GM06990 (cell line): Measurements from ENCODE around the gene IRAK1.
A peak's percentile ranks its signal among the peaks of the same experiment; 100 is the strongest.

Experiments
- DNase-seq: peaks from one replicate; pipeline ENCODE4 v3.0.0-alpha.2; 2011; ENCODE audit not compliant: insufficient read length; ENCODE audit errors: extremely low read depth
- H3K27me3 ChIP-seq: replicated peaks from 2 replicates; pipeline ENCODE4 v1.6.0; 2011; ENCODE audit warnings: low read length; ENCODE audit not compliant: control insufficient read depth, insufficient read depth
- H3K36me3 ChIP-seq: 2 replicates; pipeline ENCODE4 v1.5.1; 2011; ENCODE audit warnings: low read length; ENCODE audit not compliant: control insufficient read depth, insufficient read depth
- H3K4me3 ChIP-seq: replicated peaks from 2 replicates; pipeline ENCODE4 v1.5.1; 2011; ENCODE audit warnings: low read depth, mild to moderate bottlenecking, control low read depth, low read length
- CTCF ChIP-seq: IDR thresholded peaks from 2 replicates; pipeline ENCODE4 v1.5.1; 2011; ENCODE audit warnings: low read length, control low read depth, mild to moderate bottlenecking, inconsistent platforms; ENCODE audit not compliant: insufficient read depth, poor library complexity, severe bottlenecking

IRAK1 gene

GRCh38 chrX:154018518-154019060 lies 1.1 kb downstream of the IRAK1 start:
- no peak for TF ChIP-seq CTCF
- Histone ChIP-seq H3K4me3 (peak overlapping the region; percentile 74), H3K36me3 (peaks cover 9% of the 10 kb centered on the region), H3K27me3 (no peaks in the 10 kb centered on the region)
- DNase-seq: no peak

- DNase-seq: no peak
- Histone ChIP-seq H3K36me3 (peaks cover 10% of the 10 kb centered on the region), H3K27me3 (no peaks in the 10 kb centered on the region), H3K4me3 (peak overlapping the region; percentile 74)
- no peak for TF ChIP-seq CTCF
Observed at GRCh38 chrX:154017766-154018517, 1.8 kb downstream of the IRAK1 start.

- Histone ChIP-seq H3K36me3 (peaks cover 11% of the 10 kb centered on the region), H3K27me3 (no peaks in the 10 kb centered on the region), H3K4me3 (no peak overlapping the region)
- no peak for DNase-seq
- TF ChIP-seq CTCF: no peak
Observed at GRCh38 chrX:154016366-154017076, 3.2 kb downstream of the IRAK1 start.

GRCh38 chrX:154015581-154016264 lies 4.0 kb downstream of the IRAK1 start:
- no peak for TF ChIP-seq CTCF
- DNase-seq: no peak
- H3K36me3 ChIP-seq: peaks cover 11% of the 10 kb centered on the region
- no peaks in the 10 kb centered on the region for H3K27me3 ChIP-seq
- H3K4me3 ChIP-seq: no peak overlapping the region

- H3K27me3 ChIP-seq: no peaks in the 10 kb centered on the region
- TF ChIP-seq CTCF: no peak
- peaks cover 13% of the 10 kb centered on the region for H3K36me3 ChIP-seq
- no peak overlapping the region for H3K4me3 ChIP-seq
- no peak for DNase-seq
Observed at GRCh38 chrX:154014429-154015380, 5.0 kb downstream of the IRAK1 start.
